Calu3 (cell line): Measurements from ENCODE around the gene TMC8. TPM values are rescaled to one million over a fixed set of nuclear protein-coding genes. Genes with fewer than 3 reads are reported as not detected.

Source experiments
- BruUV-seq: library from RNA; stranded (reverse); fragments of 400-500 nt; replicated peaks from 2 replicates; lab custom pipeline; 2021; lab: Mats Ljungman, UMichigan
- CTCF ChIA-PET: fragments of 300-600 bp; sonication (Branson Sonifier 250); formaldehyde crosslinking; loops from one replicate; lab custom pipeline; 2022; ENCODE audit warnings: antibody characterized with exemption; lab: Charles Lee
- DNase-seq: peaks from one replicate; pipeline ENCODE4 v3.0.0; 2022
- H3K27ac Mint-ChIP-seq: one replicate; pipeline ENCODE4 v1.8.0; 2022; ENCODE audit warnings: mixed read lengths; ENCODE audit not compliant: unreplicated experiment
- H3K27me3 Mint-ChIP-seq: one replicate; pipeline ENCODE4 v1.8.0; 2022; ENCODE audit warnings: mixed read lengths; ENCODE audit not compliant: unreplicated experiment
- H3K36me3 Mint-ChIP-seq: one replicate; pipeline ENCODE4 v1.8.0; 2022; ENCODE audit warnings: mild to moderate bottlenecking, moderate library complexity, mixed read lengths; ENCODE audit not compliant: insufficient read depth, unreplicated experiment
- H3K4me1 Mint-ChIP-seq: one replicate; pipeline ENCODE4 v1.8.0; 2022; ENCODE audit warnings: mild to moderate bottlenecking, low read depth, mixed read lengths; ENCODE audit not compliant: unreplicated experiment
- H3K4me3 Mint-ChIP-seq: one replicate; pipeline ENCODE4 v1.8.0; 2022; ENCODE audit warnings: mild to moderate bottlenecking, low read depth, moderate library complexity, mixed read lengths; ENCODE audit not compliant: unreplicated experiment
- H3K9me3 Mint-ChIP-seq: one replicate; pipeline ENCODE4 v1.8.0; 2022; ENCODE audit warnings: low read depth, mixed read lengths; ENCODE audit not compliant: unreplicated experiment
- CTCF ChIP-seq: fragments of 200-600 bp; IDR thresholded peaks from one replicate; pipeline ENCODE4 v1.8.0; 2022; ENCODE audit warnings: antibody characterized with exemption; ENCODE audit not compliant: unreplicated experiment
- intact Hi-C: fragments of 100-400 bp; cut with micrococcal nuclease; formaldehyde crosslinking; loops from one replicate; pipeline ENCODE4 v1.10.0; 2022; ENCODE audit not compliant: unreplicated experiment
- total RNA-seq: library from RNA; stranded (reverse); gene quantifications from 2 replicates; pipeline ENCODE4 v1.2.3, GENCODE V29; 2022

Gene TMC8
- total RNA-seq, 1 experiment from 2014 or later: 1.1 TPM

DNA sequence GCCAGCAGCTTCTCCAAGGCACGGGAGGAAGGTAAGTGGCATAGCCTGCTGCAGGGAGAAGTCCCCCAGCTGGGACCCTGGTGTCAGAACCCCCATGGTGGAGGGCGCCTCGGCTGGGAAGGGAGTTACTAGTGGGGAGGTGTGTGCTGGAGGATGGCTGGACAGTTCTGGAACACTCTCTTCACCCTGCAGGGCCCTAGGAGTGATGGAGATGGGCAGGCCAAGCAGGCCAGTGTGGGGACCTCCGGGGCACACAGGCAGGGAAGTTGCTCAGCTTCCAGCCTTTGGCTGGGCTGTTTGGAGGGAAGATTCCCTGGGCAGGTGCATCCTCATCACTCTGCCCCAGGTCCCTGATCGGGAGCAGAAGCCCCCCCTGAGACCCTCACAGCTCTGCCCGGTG is 16.3 kb downstream of the TMC8 start:
- CTCF ChIA-PET: no interaction called here
- no peaks in the 10 kb centered on the region for H3K9me3 Mint-ChIP-seq
- no peak for TF ChIP-seq CTCF
- no peak overlapping the region for H3K4me3 Mint-ChIP-seq
- intact Hi-C loops: loop anchor here (1.0 kb wide), 1 partner anchor 40 kb away; the partner anchor contains the start of genes AFMID and TK1
- peaks cover 71% of the 10 kb centered on the region for H3K4me1 Mint-ChIP-seq
- BruUV-seq: no TSS peak
- peak overlapping the region; percentile 48 for H3K27ac Mint-ChIP-seq
- H3K27me3 Mint-ChIP-seq: no peaks in the 10 kb centered on the region
- DNase-seq: no peak
- peaks cover 32% of the 10 kb centered on the region for H3K36me3 Mint-ChIP-seq

GRCh38 chr17:78147315-78147998 is 16.9 kb downstream of the TMC8 start:
- peak; percentile 81 for DNase-seq
- intact Hi-C loops: loop anchor here (1.0 kb wide), 1 partner anchor 40 kb away; the partner anchor contains the start of genes AFMID and TK1
- CTCF ChIA-PET: interaction anchor here (0.9 kb wide), 1 partner anchor 9 kb away, joined by 3 read pairs; no protein-coding TSS in a partner anchor
- peaks cover 65% of the 10 kb centered on the region for H3K4me1 Mint-ChIP-seq
- H3K27ac Mint-ChIP-seq: peak overlapping the region; percentile 48
- H3K36me3 Mint-ChIP-seq: peaks cover 28% of the 10 kb centered on the region
- no peak overlapping the region for H3K4me3 Mint-ChIP-seq
- no peaks in the 10 kb centered on the region for H3K9me3 Mint-ChIP-seq
- no TSS peak for BruUV-seq
- H3K27me3 Mint-ChIP-seq: no peaks in the 10 kb centered on the region
- no peak for TF ChIP-seq CTCF

DNA sequence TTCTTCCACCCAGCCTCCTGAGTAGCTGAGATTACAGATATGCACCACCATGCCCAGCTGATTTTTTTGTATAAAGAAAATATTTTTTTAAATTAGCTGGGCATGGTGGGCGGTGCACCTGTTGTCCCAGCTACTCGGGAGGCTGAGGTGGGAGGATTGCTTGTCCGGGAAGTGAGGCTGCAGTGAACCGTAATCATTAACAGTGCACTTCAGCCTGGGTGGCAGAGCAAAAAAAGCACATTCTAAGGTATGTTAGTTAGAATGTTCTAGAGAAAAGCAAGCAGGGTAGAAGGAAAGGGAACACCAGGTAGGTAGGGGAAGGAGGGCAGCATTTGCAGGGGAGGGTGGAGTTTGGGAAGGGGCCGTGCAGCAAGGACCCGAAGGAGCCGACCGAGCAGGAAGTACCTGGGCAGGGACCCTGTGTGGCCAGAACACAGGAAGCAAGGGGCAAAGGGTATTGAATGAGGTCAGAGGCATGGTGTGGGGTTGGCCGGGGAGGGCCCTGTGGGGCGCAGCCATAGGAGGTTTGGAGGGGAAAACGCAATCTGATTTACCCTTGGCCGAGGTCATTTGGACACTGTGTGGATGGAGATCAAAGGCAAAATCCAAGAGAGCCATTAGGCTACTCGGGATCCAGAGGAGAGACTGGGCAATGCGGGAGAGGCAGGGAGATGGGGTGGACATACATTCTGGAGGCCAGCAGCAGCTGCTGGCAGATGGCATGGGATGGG is 17.9 kb downstream of the TMC8 start:
- peaks cover 55% of the 10 kb centered on the region for H3K4me1 Mint-ChIP-seq
- H3K4me3 Mint-ChIP-seq: peak overlapping the region; percentile 6
- no peaks in the 10 kb centered on the region for H3K9me3 Mint-ChIP-seq
- no TSS peak for BruUV-seq
- H3K27ac Mint-ChIP-seq: peak overlapping the region; percentile 48
- TF ChIP-seq CTCF: no peak
- DNase-seq: no peak
- H3K27me3 Mint-ChIP-seq: no peaks in the 10 kb centered on the region
- intact Hi-C loops: no loop called here
- CTCF ChIA-PET: interaction anchor here (0.9 kb wide), 1 partner anchor 10 kb away, joined by 3 read pairs; no protein-coding TSS in a partner anchor
- peaks cover 23% of the 10 kb centered on the region for H3K36me3 Mint-ChIP-seq

DNA sequence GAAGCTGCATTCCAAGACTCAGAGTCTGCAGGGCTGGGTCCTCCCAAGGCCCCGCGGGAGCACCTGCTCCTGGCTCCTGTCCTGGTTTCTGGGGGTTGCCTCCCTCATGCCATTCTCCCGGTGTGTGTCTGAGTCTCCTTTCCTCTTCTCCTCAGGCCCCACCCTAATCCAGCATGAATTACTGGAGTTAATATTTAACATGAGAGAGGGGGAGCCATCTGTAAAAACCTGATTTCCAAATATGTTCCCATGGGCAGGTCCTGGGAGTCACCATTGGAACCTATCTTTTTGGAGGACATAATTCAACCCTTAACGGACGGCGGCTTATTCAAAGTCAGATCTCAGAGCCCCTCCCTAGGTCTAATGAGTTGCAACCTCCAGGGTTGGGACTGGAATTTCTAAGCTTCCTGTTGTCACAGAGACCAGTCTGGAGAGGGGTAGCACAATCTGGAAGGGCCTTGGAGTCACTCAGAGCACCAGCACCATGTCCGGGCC is 21.0 kb downstream of the TMC8 start:
- BruUV-seq: no TSS peak
- CTCF ChIA-PET: interaction anchor here (0.5 to 1.2 kb wide), 5 partner anchors 10 to 73 kb away, joined by 3 to 7 read pairs (median 5); no protein-coding TSS in a partner anchor
- intact Hi-C loops: no loop called here
- peaks cover 39% of the 10 kb centered on the region for H3K4me1 Mint-ChIP-seq
- H3K36me3 Mint-ChIP-seq: peaks cover 5% of the 10 kb centered on the region
- H3K9me3 Mint-ChIP-seq: no peaks in the 10 kb centered on the region
- no peak overlapping the region for H3K27ac Mint-ChIP-seq
- no peaks in the 10 kb centered on the region for H3K27me3 Mint-ChIP-seq
- H3K4me3 Mint-ChIP-seq: no peak overlapping the region
- no peak for TF ChIP-seq CTCF
- peak; percentile 69 for DNase-seq
